ENCODE results near the gene HS3ST3B1. TPM values are rescaled to one million over a fixed set of nuclear protein-coding genes. Genes with fewer than 3 reads are reported as not detected.

HS3ST3B1 gene
- total RNA-seq, 2 experiments from 2014 or later: 4.9 to 5.1 TPM

DNA sequence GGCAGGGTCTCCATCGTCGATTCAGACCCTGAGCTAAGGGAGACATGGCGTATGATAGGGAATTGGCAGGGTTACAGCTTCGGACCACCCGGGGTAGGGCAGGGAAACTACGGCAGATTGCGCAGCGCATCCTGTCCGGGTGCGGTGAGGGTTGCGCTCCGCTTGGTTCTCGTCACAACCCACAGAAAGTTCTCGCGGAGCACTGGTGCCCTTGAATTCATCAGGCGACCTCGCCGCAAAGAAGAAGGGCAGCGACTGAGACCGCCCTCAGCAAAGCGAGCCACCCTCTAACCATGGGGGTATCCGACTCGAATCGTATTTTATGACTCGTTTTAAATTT lies 1.2 kb downstream of the HS3ST3B1 start:
- ATAC-seq: peak; percentile 5
- peaks cover 55% of the 10 kb centered on the region for H3K4me1 Mint-ChIP-seq (ENCODE audit: low read depth)
- TF ChIP-seq, protein P1, sequence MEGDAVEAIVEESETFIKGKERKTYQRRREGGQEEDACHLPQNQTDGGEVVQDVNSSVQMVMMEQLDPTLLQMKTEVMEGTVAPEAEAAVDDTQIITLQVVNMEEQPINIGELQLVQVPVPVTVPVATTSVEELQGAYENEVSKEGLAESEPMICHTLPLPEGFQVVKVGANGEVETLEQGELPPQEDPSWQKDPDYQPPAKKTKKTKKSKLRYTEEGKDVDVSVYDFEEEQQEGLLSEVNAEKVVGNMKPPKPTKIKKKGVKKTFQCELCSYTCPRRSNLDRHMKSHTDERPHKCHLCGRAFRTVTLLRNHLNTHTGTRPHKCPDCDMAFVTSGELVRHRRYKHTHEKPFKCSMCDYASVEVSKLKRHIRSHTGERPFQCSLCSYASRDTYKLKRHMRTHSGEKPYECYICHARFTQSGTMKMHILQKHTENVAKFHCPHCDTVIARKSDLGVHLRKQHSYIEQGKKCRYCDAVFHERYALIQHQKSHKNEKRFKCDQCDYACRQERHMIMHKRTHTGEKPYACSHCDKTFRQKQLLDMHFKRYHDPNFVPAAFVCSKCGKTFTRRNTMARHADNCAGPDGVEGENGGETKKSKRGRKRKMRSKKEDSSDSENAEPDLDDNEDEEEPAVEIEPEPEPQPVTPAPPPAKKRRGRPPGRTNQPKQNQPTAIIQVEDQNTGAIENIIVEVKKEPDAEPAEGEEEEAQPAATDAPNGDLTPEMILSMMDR (IDR thresholded peaks at IDR 0.05): no peak

DNA sequence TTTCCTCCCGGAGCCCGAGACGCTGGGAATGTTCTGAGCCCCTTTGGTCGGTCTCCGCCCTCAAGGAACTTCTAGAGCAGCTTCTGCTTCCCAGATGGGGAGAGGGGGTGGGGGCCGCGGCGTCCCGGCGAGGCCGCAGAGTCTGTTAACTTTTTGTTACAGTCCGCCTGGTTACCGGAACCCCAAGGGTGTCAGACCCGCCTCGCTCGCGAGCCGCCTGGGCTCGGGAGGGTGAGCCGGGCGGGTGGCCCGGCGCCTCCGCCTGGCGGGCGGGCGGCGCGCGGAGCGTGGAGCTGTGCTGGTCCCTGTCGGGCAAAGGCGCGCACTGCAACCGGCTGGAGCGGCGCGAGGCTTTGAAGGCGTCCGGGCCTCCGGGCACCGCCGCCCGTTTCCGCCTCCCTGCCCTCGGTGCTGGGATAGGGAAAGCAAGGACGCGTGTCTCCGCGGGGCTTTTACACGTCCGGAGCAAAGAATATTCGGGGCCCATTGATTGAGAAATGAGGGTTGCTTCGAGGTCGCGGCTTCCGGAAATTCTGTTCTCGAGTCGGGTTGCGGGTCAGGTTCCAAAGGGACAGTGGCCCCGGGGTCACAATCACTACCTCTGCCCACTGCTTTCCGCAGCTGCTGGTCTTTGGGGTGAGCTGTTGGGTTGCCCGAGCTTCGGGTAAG lies 1.7 kb downstream of the HS3ST3B1 start:
- peak overlapping the region; percentile 92 for H3K4me3 Mint-ChIP-seq
- H3K4me1 Mint-ChIP-seq (ENCODE audit: low read depth): peaks cover 56% of the 10 kb centered on the region
- TF ChIP-seq, protein P1 (IDR thresholded peaks at IDR 0.05): peak; percentile 96
- POLR2A ChIA-PET: interaction anchor here (0.8 to 2.4 kb wide), 12 partner anchors 13 to 1272 kb away, joined by 3 to 9 read pairs (median 4); no protein-coding TSS in a partner anchor
- H3K9me3 Mint-ChIP-seq: no peaks in the 10 kb centered on the region
- peak; percentile 43 for ATAC-seq
- CTCF ChIA-PET: interaction anchor here (1.0 to 3.0 kb wide), 20 partner anchors 9 to 708 kb away, joined by 3 to 14 read pairs (median 4); partner anchors contain the start of gene COX10
- H3K27ac Mint-ChIP-seq: peak overlapping the region; percentile 92
- intact Hi-C loops (cut with micrococcal nuclease): loop anchor here (5.0 kb wide), 3 partner anchors 35 to 705 kb away; no protein-coding TSS in a partner anchor
- peaks cover 4% of the 10 kb centered on the region for H3K36me3 Mint-ChIP-seq (ENCODE audit: low read depth)
- DNase-seq: peak; percentile 86
- peaks cover 15% of the 10 kb centered on the region for H3K27me3 Mint-ChIP-seq

More for the DNA sequence above, 1.2 kb downstream of the HS3ST3B1 start:
- H3K9me3 Mint-ChIP-seq: no peaks in the 10 kb centered on the region
- peak; percentile 78 for DNase-seq
- intact Hi-C loops (cut with micrococcal nuclease): loop anchor here (5.0 kb wide), 3 partner anchors 35 to 705 kb away; no protein-coding TSS in a partner anchor
- H3K36me3 Mint-ChIP-seq (ENCODE audit: low read depth): peaks cover 4% of the 10 kb centered on the region
- H3K4me3 Mint-ChIP-seq: peak overlapping the region; percentile 92
- H3K27me3 Mint-ChIP-seq: peaks cover 16% of the 10 kb centered on the region
- ChIA-PET POLR2A (interaction anchor here (0.5 to 2.4 kb wide), 18 partner anchors 14 to 1271 kb away, joined by 3 to 20 read pairs (median 4); partner anchors contain the start of gene COX10), CTCF (interaction anchor here (0.7 to 3.0 kb wide), 24 partner anchors 8 to 708 kb away, joined by 3 to 14 read pairs (median 4); partner anchors contain the start of gene COX10)
- H3K27ac Mint-ChIP-seq: peak overlapping the region; percentile 92

DNA sequence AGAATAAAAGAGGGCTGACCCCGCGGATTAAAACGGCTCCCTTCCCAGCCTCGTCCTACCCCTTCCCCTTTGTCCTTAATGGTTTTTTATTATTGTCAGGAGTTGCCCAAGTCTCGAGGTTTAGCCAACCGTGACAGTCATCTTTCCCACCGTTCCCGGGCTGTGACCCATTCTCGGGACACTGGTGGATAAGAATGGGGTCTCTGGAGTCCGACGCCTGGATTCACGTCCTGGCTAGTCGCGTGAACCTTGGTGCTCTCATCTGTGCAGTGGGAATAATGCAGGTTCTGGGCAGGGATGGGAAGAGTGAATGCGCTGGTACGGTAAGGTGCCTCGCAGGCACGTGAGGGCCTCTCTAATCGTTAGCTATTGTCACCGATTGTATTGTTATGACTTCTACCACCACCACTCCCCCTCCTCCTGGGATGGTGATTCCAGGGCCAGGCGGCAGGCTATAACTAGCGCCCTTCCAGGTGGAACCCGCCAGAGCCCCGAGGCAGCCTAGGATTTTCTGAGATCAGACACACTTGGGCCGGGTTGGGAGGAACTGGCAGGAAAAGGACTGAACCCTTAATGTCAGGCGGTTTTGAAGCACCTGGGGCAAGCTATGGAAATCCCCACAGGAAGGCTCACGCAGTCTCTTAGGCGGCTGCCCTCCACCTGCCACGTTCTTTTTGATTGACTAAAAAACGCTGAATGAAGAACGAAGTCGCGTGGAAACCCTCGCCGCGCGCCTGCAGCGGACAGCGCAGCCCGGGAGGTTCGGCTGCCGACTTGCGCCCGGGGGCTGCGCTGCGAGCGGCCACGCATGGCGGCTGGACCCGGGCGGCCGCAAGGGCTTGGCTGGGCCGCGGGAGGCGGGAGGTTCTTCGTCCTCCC lies 2.7 kb downstream of the HS3ST3B1 start:
- peaks cover 57% of the 10 kb centered on the region for H3K4me1 Mint-ChIP-seq (ENCODE audit: low read depth)
- DNase-seq (peak; percentile 58), ATAC-seq (no peak)
- CTCF ChIA-PET: interaction anchor here (1.0 to 3.0 kb wide), 7 partner anchors 13 to 706 kb away, joined by 3 to 14 read pairs (median 5); no protein-coding TSS in a partner anchor
- POLR2A ChIA-PET: interaction anchor here (0.8 to 1.5 kb wide), 6 partner anchors 15 to 125 kb away, joined by 3 to 6 read pairs (median 3); no protein-coding TSS in a partner anchor
- no peaks in the 10 kb centered on the region for H3K9me3 Mint-ChIP-seq
- peak overlapping the region; percentile 92 for H3K4me3 Mint-ChIP-seq
- peaks cover 4% of the 10 kb centered on the region for H3K36me3 Mint-ChIP-seq (ENCODE audit: low read depth)
- intact Hi-C loops (cut with micrococcal nuclease): loop anchor here (5.0 kb wide), 3 partner anchors 34 to 706 kb away; no protein-coding TSS in a partner anchor
- H3K27ac Mint-ChIP-seq: peak overlapping the region; percentile 75
- peaks cover 7% of the 10 kb centered on the region for H3K27me3 Mint-ChIP-seq
- TF ChIP-seq, protein P1 (IDR thresholded peaks at IDR 0.05): no peak

DNA sequence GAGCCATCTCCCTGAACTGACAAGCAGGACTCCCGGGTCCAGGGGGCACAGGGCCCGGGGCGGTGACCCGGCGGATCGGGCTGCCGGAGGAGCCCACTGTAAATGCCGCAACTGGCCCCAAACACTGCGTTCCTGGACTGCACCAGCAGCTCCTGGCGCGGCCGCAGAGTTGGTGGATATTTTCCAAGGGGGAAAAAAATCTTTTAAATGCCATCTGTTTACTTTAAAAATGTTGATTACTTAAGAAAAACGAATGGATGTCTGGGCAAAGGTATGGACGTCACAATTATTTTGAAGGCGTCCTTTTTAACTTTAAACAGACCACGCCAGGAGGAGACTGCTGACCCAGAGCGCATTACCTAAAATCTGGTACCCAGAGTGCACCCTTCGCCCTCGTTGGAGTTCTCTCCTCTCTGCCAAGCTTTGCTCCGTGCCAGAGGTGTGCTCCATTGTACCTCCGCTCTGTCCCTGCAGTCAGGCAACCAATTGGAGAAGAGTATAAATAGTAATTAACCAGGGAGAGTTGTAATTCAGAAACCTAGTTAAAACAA lies 3.4 kb downstream of the HS3ST3B1 start:
- ChIA-PET CTCF (interaction anchor here (1.0 kb wide), 1 partner anchor 101 kb away, joined by 3 read pairs; no protein-coding TSS in a partner anchor), POLR2A (interaction anchor here (0.8 to 1.2 kb wide), 2 partner anchors 15 to 120 kb away, joined by 3 to 4 read pairs; no protein-coding TSS in a partner anchor)
- intact Hi-C loops (cut with micrococcal nuclease): loop anchor here (5.0 kb wide), 3 partner anchors 33 to 707 kb away; no protein-coding TSS in a partner anchor
- Mint-ChIP-seq H3K27ac (peak overlapping the region; percentile 26), H3K27me3 (peaks cover 2% of the 10 kb centered on the region), H3K4me1 (ENCODE audit: low read depth) (peaks cover 54% of the 10 kb centered on the region), H3K9me3 (no peaks in the 10 kb centered on the region), H3K4me3 (peak overlapping the region; percentile 29), H3K36me3 (ENCODE audit: low read depth) (peaks cover 4% of the 10 kb centered on the region)
- ATAC-seq (no peak), DNase-seq (no peak)
- TF ChIP-seq, protein P1 (IDR thresholded peaks at IDR 0.05): no peak
